ENCODE measurements around the gene NSUN4. TPM values are rescaled to one million over a fixed set of nuclear protein-coding genes. Genes with fewer than 3 reads are reported as not detected.

NSUN4 gene
- total RNA-seq, 1 donor from 2014 or later: 16.3 TPM

GRCh38 chr1:46405724-46406123 is 65.1 kb downstream of the NSUN4 start:
- DNase-seq (ENCODE audit: low read depth in 2 of 2): no peak

- peak in 1 of 2 donors; percentile 52 for DNase-seq (ENCODE audit: low read depth in 2 of 2)
Measured at GRCh38 chr1:46406881-46407608, 66.4 kb downstream of the NSUN4 start.

- no peak for DNase-seq (ENCODE audit: low read depth in 2 of 2)
Measured at GRCh38 chr1:46407636-46408035, 67.0 kb downstream of the NSUN4 start.

GRCh38 chr1:46408356-46409062 is 67.9 kb downstream of the NSUN4 start:
- DNase-seq (ENCODE audit: low read depth in 2 of 2): no peak

- no peak for DNase-seq (ENCODE audit: low read depth in 2 of 2)
Measured at GRCh38 chr1:46409063-46409372, 68.4 kb downstream of the NSUN4 start.

GRCh38 chr1:46410156-46411009 is 69.8 kb downstream of the NSUN4 start:
- DNase-seq (ENCODE audit: low read depth in 2 of 2): peak in 1 of 2 donors; percentile 45

- DNase-seq (ENCODE audit: low read depth in 2 of 2): no peak
Measured at GRCh38 chr1:46411010-46411405, 70.4 kb downstream of the NSUN4 start.

Other genes with a start within 250 kb of the NSUN4 start
- gene PIK3R3, start 208.2 kb upstream of the NSUN4 start, total RNA-seq: 11.7 and 16.6 TPM in 2 replicates
- 0.22 TPM in 1 of 2 replicates, not detected in the other for gene TSPAN1, start 165.7 kb upstream of the NSUN4 start, total RNA-seq
- not detected in 2 replicates for gene P3R3URF, start 164.3 kb upstream of the NSUN4 start, total RNA-seq
- gene POMGNT1, start 142.4 kb upstream of the NSUN4 start, total RNA-seq: 24.6 and 40.5 TPM in 2 replicates
- gene LURAP1, start 137.5 kb upstream of the NSUN4 start, total RNA-seq: 0.60 and 1.3 TPM in 2 replicates
- gene RAD54L, start 93.0 kb upstream of the NSUN4 start, total RNA-seq: 0.79 and 2.2 TPM in 2 replicates
- gene LRRC41, start 37.2 kb upstream of the NSUN4 start, total RNA-seq: 43.4 and 45.0 TPM in 2 replicates
- gene UQCRH, start 37.1 kb upstream of the NSUN4 start, total RNA-seq: 274 and 399 TPM in 2 replicates
- gene FAAH, start 53.5 kb downstream of the NSUN4 start, total RNA-seq: 0.44 and 1.6 TPM in 2 replicates
- not detected in 2 replicates for gene DMBX1, start 149.0 kb downstream of the NSUN4 start, total RNA-seq
- gene KNCN, start 210.8 kb downstream of the NSUN4 start, total RNA-seq: not detected in 2 replicates